RWPE2 (cell line): ENCODE data around the gene ANAPC7.
"Not testable (repeated sequence)": the region's sequence is repeated elsewhere in the genome, so short reads cannot be mapped to it uniquely, and the experiment has no call there.

Source experiments
- ATAC-seq: fragments of 200-7000 bp; cut with Tn5 transposase; 3 replicates; pipeline ENCODE4 v1.9.1; 2021; ENCODE audit warnings: low read depth
- DNase-seq: peaks from one replicate; pipeline ENCODE4 v3.0.0-alpha.2; 2020; ENCODE audit warnings: low spot score
- H3K27ac ChIP-seq: fragments of 450-650 bp; 2 replicates; pipeline ENCODE4 v1.5.1; 2017; ENCODE audit warnings: mild to moderate bottlenecking; ENCODE audit not compliant: poor library complexity, severe bottlenecking
- H3K27me3 ChIP-seq: fragments of 250-450 bp; sonication (Bioruptor Pico); 2 replicates; pipeline ENCODE4 v1.5.1; 2021; ENCODE audit warnings: mild to moderate bottlenecking, moderate library complexity; ENCODE audit not compliant: insufficient read depth, poor library complexity, severe bottlenecking
- H3K36me3 ChIP-seq: fragments of 250-450 bp; sonication (Bioruptor Pico); 2 replicates; pipeline ENCODE4 v1.5.1; 2020; ENCODE audit warnings: low read depth, mild to moderate bottlenecking, moderate library complexity
- H3K4me1 ChIP-seq: fragments of 250-450 bp; sonication (Bioruptor Pico); 2 replicates; pipeline ENCODE4 v1.5.1; 2021; ENCODE audit warnings: mild to moderate bottlenecking, moderate library complexity; ENCODE audit not compliant: insufficient read depth, poor library complexity, severe bottlenecking
- H3K4me3 ChIP-seq: fragments of 250-450 bp; sonication (Bioruptor Pico); 2 replicates; pipeline ENCODE4 v1.5.1; 2021; ENCODE audit warnings: mild to moderate bottlenecking, moderate library complexity; ENCODE audit not compliant: severe bottlenecking
- H3K9me3 ChIP-seq: fragments of 250-450 bp; sonication (Bioruptor Pico); 2 replicates; pipeline ENCODE4 v1.5.1; 2021; ENCODE audit warnings: mild to moderate bottlenecking, moderate library complexity; ENCODE audit not compliant: severe bottlenecking
- CTCF ChIP-seq: fragments of 450-650 bp; IDR thresholded peaks from one replicate; pipeline ENCODE4 v1.5.1; 2017; ENCODE audit warnings: mild to moderate bottlenecking, moderate library complexity; ENCODE audit not compliant: poor library complexity, severe bottlenecking

ANAPC7 gene

GRCh38 chr12:110403976-110404682, 621 bp upstream of the ANAPC7 start:
- ATAC-seq, result peak; percentile 58; the same call in 2 of the 3 replicates

DNA sequence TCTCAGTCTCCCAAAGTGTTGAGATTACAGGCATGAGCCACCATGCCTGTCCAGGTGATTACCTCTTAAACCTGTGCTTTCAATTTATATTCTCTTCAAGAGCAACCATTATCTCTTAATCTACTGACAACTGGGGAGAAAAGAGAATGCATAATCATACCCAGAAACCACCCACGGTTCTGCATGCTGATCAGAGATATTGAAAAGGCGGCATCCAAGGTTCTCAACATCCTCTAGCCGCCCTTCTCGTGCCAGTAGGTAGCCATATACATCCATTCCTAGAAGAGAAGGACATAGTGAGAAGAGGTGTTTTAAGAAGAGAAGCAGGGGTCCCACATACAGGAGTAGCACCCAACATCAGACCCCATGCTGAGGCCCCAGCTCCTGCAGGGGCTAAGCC, 20.8 kb downstream of the ANAPC7 start:
- no peak for DNase-seq
- Histone ChIP-seq H3K27ac (no peak overlapping the region), H3K36me3 (peaks cover 86% of the 10 kb centered on the region), H3K9me3 (no peaks in the 10 kb centered on the region), H3K27me3 (no peaks in the 10 kb centered on the region), H3K4me1 (no peaks in the 10 kb centered on the region), H3K4me3 (no peak overlapping the region)
- no peak for ATAC-seq
- no peak for TF ChIP-seq CTCF

More at GRCh38 chr12:110403976-110404682, 621 bp upstream of the ANAPC7 start:
- H3K27me3 ChIP-seq, result no peaks in the 10 kb centered on the region
- H3K9me3 ChIP-seq, result no peaks in the 10 kb centered on the region
- no peak for DNase-seq
- TF ChIP-seq CTCF, result no peak
- H3K27ac ChIP-seq, result peak overlapping the region; percentile 80
- peaks cover 8% of the 10 kb centered on the region for H3K4me1 ChIP-seq
- H3K4me3 ChIP-seq, result peak overlapping the region; percentile 78
- H3K36me3 ChIP-seq, result peaks cover 18% of the 10 kb centered on the region

GRCh38 chr12:110379631-110380030, 23.9 kb downstream of the ANAPC7 start:
- Histone ChIP-seq H3K4me1 (no peaks in the 10 kb centered on the region), H3K9me3 (no peaks in the 10 kb centered on the region), H3K27me3 (no peaks in the 10 kb centered on the region), H3K4me3 (no peak overlapping the region), H3K36me3 (peaks cover 87% of the 10 kb centered on the region), H3K27ac (no peak overlapping the region)
- ATAC-seq (no peak), DNase-seq (no peak)
- TF ChIP-seq CTCF, result no peak

DNA sequence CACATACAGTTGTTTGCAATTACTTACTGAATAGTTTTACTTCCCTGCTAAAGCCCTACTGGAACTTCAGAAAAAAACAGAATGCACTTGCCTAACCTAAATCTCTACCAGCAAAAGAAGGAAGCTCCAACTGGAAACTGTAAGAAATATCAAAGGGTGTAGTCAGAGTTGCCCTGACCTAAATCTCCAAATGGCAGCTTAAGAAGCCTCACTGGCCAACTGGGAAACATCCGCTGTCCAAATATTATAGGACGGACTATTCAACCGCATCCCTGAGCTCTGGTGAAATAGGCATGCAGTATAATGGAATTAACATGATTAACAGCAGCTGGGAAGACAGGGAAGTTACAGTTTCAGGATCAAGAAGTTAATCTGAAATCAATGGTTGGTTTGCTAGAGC, 24.3 kb downstream of the ANAPC7 start:
- no peak overlapping the region for H3K27ac ChIP-seq

GRCh38 chr12:110378131-110378790, 25.2 kb downstream of the ANAPC7 start:
- not testable (repeated sequence) for H3K27me3 ChIP-seq, DNase-seq, ATAC-seq, H3K4me1 ChIP-seq, H3K27ac ChIP-seq, H3K4me3 ChIP-seq, H3K9me3 ChIP-seq
- H3K36me3 ChIP-seq, result peaks cover 93% of the 10 kb centered on the region

More for the DNA sequence above, 24.3 kb downstream of the ANAPC7 start:
- no peaks in the 10 kb centered on the region for H3K27me3 ChIP-seq
- no peak for ATAC-seq
- no peak for TF ChIP-seq CTCF
- no peak overlapping the region for H3K4me3 ChIP-seq
- peaks cover 88% of the 10 kb centered on the region for H3K36me3 ChIP-seq
- no peak for DNase-seq
- H3K9me3 ChIP-seq, result no peaks in the 10 kb centered on the region
- no peaks in the 10 kb centered on the region for H3K4me1 ChIP-seq
